Measurements from ENCODE around the gene GALNT9.

GALNT9 gene

DNA sequence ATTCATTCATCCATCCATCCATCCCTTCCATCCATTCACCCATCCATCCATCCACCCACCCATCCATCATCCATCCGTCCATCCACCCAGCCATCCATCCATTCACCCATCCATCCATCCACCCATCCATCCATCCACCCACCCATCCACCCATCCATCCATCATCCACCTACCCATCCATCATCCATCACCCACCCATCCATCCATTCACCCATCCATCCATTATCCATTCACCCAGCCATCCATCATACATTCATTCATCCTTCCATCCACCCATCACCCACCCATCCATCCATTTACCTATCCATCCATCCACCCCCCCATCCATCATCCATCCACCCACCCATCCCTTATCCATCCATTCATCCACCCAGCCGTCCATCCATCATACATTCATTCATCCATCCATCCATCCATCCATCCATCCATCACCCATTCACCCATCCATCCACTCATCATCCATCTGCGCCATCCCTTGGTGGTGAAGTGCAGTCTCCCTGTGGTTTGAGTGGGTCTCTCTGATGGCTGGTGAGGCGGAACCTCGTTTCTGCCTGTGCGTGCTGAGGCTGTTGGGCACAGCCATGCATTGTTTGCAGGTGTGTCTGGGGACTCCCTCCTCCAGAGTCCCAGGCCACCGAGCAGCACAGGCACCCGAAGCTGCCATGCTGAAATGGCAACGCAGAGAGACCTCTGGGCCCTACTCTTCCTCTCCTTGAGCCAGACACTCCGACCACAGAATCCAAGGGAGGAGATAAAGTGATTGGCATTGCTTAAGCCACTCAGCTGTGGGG, 162.4 kb downstream of the GALNT9 start:
- no peak for DNase-seq

DNA sequence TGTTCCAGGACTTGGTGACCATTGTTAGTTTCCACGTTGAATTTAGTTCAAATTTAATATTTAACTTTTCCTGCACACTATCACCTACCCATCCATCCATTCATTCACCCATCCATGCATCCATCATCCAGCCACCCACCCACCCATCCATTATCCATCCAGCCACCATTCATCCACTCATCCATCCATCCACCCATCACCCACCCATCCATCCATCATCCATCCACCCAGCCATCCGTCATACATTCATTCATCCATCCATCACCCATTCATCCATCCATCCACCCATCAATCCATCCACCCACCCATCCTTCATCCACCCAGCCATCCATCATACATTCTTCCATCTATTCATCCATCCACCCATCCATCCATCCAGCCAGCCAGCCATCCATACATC, 163.3 kb downstream of the GALNT9 start:
- no peak for DNase-seq

GRCh38 chr12:132165584-132165983, 163.8 kb downstream of the GALNT9 start:
- DNase-seq, result no peak

DNA sequence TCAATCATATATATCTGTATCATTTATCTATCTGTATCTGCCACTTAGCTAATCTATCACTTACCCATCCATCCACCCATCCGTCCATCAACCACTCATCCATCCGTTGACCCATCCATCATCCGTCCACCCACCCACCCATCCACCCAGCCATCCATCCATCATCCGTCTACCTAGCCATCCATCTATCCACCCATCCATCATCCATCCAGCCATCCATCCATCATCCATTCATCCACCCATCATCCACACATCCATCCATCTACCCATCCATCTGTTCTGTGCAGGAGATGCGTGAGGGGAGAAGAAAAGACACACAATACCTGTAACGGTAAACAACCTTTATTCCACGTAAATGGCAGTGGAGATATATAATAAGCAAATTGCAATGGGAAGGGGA, 165.0 kb downstream of the GALNT9 start:
- DNase-seq, result no peak

DNA sequence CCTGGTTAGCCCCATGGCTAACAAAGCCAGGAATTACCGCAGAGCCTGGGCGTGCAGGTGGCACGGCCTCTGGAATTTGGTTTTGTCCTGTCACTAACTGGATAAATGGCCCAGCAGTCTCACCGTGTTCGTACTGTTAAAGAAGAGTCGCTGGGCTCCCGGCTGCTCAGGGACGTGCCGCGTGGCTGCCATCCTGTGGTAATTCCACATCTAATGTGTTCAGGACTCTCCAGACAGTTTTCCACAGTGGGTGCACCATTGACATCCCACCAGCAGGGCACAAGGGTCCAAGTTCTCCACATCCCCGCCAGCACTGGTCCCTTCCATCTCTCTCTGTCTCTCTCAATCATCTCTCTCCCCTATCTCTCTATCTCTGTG, 165.5 kb downstream of the GALNT9 start:
- DNase-seq, result no peak

DNA sequence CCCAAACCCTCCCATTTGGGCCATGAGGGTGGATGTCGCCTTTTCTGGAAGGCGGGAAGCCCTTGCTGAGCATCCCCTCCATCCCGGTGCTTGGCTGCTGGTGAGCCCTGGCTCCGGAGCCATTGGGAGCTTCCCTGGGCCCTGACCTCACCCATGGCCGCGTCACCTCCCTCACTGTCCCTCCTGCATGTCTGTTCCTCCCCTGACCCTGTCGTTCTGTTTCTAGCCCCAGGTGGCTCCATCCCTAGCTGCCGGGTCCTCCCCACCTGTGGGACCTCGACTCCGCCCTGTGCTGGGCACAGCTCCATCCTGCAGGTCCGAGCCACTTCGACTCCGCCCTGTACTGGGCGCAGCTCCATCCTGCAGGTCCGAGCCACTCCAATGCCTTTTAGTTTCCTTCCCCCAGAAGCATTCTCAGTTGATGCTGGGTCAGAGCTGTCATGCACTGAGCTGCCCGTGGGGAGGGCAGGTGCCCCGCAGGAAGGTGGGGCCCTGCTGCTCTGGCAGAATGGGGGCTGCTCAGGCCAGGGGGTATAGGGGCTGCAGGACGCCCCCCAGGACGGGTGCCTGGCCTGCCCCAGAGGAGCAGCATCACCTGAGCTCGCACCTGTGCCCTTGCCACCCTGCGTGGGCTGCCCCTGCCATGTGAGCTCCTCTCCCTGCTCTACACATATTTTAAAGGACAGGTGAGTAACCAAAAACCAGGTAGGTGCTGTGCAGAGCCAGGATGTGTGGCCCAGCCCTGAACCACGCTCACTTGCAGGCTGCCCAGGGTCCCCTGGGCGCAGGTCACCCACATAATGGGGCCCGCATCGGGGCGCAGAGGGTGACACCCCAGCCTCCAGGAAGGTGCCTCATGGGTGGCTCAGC, 166.1 kb downstream of the GALNT9 start:
- DNase-seq, result no peak

DNA sequence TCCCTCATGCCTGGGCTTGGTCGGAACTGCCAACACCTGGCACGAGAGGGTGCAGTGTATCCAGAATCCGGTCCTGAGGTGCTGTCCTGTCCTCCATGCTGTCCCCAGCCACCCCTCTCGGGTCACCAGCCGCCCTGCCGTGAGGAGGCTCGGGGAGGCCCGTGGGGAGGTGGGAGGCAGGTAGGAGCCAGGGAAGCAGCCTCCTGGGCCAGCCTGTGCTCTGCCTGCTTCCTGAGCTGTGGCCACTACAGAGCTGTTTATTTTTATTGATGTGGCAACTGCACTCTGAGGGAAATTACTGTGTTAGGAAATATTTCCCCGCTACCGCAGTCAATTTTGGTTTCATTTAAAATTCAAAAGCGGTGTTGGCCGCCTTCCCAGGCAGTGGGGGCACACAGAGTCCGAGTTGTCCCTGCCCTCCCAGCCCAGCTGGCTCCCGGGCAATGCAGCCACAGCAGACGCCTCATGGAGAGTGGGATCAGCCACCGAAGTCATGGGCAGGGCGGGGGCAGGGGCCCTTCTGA, 166.8 kb downstream of the GALNT9 start:
- no peak for DNase-seq

GRCh38 chr12:132161796-132162507, 167.4 kb downstream of the GALNT9 start:
- no peak for DNase-seq

DNA sequence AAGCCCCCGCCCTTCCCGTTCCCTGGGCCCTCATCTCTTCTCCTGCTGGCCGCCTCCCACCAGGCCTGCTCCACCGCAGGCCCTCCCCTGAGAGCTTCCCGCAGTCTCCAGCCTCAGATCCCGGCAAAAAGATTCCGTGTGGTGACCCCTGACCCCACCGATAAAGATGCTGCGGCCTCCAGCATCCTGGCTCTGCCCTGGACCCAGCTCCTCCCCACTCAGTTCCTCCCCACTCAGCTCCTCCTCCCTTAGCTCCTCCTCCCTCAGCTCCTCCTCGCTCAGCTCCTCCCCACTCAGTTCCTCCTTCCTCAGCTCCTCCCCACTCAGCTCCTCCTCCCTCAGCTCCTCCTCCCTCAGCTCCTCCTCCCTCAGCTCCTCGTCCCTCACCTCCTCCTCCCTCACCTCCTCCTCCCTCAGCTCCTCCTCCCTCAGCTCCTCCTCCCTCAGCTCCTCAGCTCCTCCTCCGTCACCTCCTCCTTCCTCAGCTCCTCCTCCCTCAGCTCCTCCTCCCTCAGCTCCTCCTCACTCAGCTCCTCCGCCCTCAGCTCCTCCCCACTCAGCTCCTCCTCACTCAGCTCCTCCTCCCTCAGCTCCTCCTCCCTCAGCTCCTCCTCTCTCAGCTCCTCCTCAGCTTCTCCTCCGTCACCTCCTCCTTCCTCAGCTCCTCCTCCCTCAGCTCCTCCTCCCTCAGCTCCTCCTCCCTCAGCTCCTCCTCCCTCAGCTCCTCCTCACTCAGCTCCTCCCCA, 168.2 kb downstream of the GALNT9 start:
- DNase-seq, result no peak

DNA sequence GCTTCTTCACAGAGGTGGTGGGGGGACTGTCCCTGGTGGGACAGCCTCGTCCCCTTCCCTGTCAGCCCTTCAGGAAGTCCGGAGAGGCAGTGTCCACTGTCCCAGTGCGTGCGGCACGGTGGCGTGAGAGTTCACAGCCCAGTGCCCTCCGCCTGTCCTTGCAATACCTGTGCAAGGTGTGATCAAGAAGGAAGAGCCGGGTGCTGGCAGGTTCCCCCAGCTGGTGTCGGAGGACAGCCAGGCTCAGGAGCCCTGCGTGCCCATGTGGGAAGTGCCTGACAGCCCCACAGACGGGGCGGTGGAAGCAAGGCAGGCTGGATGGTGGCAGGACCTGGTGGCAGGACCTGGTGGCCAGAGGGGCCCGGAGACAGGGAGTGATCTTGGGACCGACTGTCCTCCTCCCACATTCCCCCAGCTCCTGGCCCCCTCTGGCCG, 168.8 kb downstream of the GALNT9 start:
- no peak for DNase-seq

GRCh38 chr12:132160016-132160415, 169.4 kb downstream of the GALNT9 start:
- DNase-seq, result no peak

DNA sequence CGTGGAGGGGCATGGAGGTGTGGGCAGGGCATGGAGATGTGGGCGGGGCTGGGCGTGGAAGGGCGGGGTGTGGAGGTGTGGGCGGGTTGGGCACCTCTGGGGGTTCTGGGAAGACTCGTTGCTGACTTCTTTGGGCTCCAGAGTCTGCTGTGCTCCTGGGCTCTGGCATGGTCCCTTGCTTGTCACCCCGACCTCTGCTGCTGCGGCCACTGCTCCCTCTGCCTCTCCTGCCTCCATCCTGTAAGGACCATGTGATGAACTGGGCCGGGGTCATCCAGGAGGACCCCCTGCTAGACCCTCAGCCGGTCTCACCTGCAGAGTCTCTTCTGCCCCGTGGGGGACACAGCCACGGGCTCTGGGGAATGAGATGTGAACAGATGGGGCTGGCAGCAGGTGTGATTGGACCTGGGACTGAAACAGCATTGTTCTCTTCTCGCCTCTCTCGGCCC, 169.8 kb downstream of the GALNT9 start:
- DNase-seq, result no peak

DNA sequence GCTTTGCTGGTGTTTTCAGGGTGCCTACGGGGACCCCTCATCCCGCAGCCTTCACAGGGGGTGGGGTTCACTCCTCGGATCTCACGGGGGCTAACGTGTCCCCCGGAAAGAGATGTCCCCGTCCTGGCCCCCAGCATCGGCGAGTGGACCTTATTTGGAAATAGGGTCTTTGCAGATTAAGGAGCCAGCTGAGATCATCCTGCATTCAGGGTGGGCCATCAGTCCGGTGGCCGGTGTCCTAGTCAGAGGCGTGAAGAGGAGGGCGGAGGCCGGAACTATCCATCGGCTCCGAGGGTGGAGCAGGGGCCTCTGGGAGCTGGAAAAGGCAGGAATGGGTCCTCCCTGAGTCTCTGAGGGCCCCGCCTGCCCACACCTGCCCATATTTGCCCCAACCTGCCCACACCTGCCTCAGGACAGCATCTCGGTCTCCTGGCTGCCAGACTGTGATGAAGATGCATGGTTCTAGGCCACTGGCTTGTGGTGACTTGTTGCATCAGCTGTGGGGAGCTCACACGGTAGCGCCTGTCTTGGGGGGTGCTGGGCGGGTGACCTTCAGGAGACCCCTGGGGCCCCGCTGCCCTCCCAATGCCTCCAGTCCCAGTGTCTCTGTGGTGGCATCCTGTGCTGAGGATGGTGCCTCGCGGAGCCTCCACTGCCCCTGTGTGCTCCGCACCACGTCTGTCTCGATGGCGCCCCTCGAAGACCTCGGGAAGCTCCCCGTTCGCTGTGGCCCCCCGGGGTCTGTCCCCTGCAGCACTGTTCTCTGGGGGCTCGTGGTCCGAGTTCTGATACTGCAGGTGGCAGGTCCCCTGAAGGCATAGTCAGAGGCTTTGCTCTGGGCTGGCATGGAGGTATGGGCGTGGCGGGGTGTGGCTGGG, 170.5 kb downstream of the GALNT9 start:
- no peak for DNase-seq

- DNase-seq, result no peak
Measured at GRCh38 chr12:132157733-132158409, 171.5 kb downstream of the GALNT9 start.

DNA sequence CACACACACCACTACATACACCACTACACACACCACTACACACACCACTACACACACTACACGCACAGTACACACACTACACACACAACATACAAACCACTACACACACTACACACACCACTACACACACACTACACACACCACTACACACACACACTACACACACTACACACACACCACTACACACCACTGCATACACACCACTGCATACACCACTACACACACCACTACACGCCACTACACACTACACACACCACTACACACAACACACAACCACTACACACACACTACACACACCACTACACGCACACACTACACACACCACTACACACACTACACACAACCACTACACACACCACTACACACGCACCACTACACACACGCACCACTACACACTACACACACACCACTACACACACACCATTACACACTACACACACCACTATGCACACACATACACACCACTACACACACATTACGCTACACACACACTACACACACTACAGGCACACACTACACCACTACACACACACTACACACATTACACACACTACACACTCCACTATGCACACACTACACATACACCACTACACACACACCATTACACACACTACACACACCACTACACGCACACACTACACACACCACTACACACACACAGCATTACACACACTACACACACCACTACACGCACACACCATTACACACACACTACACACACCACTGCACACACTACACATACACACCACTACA, 172.6 kb downstream of the GALNT9 start:
- no peak for DNase-seq

GRCh38 chr12:132155771-132156572, 173.4 kb downstream of the GALNT9 start:
- no peak for DNase-seq

GRCh38 chr12:132154941-132155770, 174.2 kb downstream of the GALNT9 start:
- no peak for DNase-seq

DNA sequence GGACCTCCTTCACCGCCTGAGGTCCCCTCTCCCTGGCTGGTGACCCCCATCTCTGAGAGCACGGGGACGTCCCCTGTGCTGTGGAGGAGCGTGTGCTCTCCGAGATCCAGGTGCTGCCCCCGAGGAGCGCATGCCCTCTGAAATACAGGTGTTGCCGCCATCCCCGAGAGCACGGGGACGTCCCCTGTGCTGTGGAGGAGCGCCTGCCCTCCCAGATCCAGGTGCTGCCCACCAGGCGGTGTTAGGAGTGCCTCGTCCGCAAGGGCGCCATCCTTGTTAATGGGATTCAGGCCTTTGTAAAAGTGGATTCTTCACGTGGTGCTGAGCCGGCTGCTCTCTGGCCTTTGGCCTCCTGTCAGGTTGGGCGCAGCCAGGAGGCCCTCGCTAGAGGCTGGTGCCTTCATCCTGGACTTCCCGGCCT, 175.0 kb downstream of the GALNT9 start:
- no peak for DNase-seq
